A172 (cell line): ENCODE measurements around the gene EML1. TPM values are rescaled to one million over a fixed set of nuclear protein-coding genes. Genes with fewer than 3 reads are reported as not detected.

ENCODE experiments used
- DNase-seq: peaks from one replicate; pipeline ENCODE4 v3.0.0-alpha.2; 2015; ENCODE audit warnings: low spot score
- total RNA-seq: library from RNA; depleted of rRNA; stranded (reverse); fragments of >200 nt; shearing (Covaris generic); gene quantifications from 2 replicates; pipeline ENCODE4 v1.2.3, GENCODE V29; 2014; rRNA removed

EML1 gene
- total RNA-seq, result 6.9 and 12.7 TPM in 2 replicates

- DNase-seq, result peak; percentile 32
Observed at GRCh38 chr14:99793213-99794150, at the start of gene EML1. Gene EML1 (plus strand): TSS chr14:99793413. CDS start chr14:99793477, 64 bp downstream.

GRCh38 chr14:99744199-99744872 is 48.9 kb upstream of the EML1 start:
- no peak for DNase-seq

- no peak for DNase-seq
Observed at GRCh38 chr14:99744873-99745224, 48.4 kb upstream of the EML1 start.

GRCh38 chr14:99745307-99745951 is 47.8 kb upstream of the EML1 start:
- no peak for DNase-seq

GRCh38 chr14:99747167-99747566 is 46.0 kb upstream of the EML1 start:
- no peak for DNase-seq

GRCh38 chr14:99747582-99748330 is 45.5 kb upstream of the EML1 start:
- DNase-seq, result no peak

- no peak for DNase-seq
Observed at GRCh38 chr14:99748529-99748928, 44.7 kb upstream of the EML1 start.

GRCh38 chr14:99749142-99749541 is 44.1 kb upstream of the EML1 start:
- no peak for DNase-seq

GRCh38 chr14:99749763-99750715 is 43.2 kb upstream of the EML1 start:
- no peak for DNase-seq

GRCh38 chr14:99750746-99751450 is 42.3 kb upstream of the EML1 start:
- DNase-seq, result no peak

GRCh38 chr14:99751539-99752485 is 41.4 kb upstream of the EML1 start:
- no peak for DNase-seq

GRCh38 chr14:99752486-99753121 is 40.6 kb upstream of the EML1 start:
- DNase-seq, result peak; percentile 53

GRCh38 chr14:99753225-99754140 is 39.7 kb upstream of the EML1 start:
- no peak for DNase-seq

- DNase-seq, result no peak
Observed at GRCh38 chr14:99754141-99755067, 38.8 kb upstream of the EML1 start.

GRCh38 chr14:99755068-99755405 is 38.2 kb upstream of the EML1 start:
- no peak for DNase-seq
